T-helper 2 cell (primary cell): ENCODE measurements around the gene UNC50.

Source experiments
- DNase-seq, 5 experiments: peaks; one replicate each; pipeline versions ENCODE4 v3.0.0 to v3.0.0-alpha.2; 2012 to 2022

UNC50 gene

DNA sequence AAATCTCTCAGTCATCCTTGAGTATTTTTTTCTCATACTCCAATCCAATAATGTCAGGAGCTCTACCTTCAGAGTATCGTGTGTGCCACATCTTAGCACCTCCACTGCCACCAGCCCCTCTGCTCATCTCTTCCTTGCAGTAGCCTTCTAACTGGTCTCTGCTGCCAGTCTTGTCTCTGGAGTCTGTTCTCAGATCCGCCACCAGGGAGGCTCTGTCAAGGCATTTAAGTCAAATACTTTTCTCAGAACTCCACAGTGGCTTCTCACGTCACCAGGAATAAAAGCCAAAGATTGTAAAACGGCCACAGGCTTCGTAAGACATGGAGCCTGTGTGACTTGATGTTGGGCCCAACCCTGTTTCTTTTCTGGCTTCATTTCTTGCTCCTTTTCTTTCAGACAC, 7.1 kb downstream of the UNC50 start:
- DNase-seq, result peak in 1 of 5 experiments; percentile 33

DNA sequence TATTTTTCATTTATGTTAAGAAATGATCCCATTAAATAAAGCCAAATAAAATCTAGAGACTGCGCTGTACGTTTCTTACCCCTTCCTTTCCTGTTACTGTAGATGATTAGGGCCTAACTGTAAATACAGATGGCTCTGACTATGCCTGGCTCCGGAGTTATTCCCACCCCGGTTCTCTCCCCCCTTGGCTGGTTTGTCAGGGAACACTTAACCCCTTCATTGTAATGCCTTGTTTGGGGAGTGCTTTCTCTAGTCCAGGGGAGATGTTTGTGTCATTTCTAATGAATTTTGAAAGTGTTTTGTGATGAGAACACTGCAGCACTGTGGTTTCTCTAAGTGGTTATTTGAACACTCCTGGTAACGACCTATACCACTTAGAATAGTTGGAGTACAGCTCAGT, 8.8 kb downstream of the UNC50 start:
- peak in 1 of 5 experiments; percentile 41 for DNase-seq

DNA sequence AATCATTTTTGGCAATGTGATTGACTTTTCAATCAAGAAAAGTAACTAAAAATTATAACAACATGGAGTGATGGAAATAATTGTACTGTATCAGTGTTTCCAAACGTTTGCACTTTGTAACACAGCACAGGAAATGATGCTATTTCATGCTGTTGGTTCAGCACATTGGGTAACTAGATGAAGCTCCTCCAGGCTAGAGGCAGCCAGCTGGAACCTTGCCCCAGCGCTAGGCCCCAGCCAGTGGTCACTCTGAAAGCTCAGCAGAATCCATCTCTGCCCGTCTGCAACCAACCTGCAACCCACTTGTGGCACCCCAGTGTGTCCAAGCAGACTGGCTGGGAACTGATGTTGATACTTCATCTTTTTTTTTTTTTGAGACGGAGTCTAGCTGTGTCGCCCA, 15.3 kb downstream of the UNC50 start:
- DNase-seq, result no peak

DNA sequence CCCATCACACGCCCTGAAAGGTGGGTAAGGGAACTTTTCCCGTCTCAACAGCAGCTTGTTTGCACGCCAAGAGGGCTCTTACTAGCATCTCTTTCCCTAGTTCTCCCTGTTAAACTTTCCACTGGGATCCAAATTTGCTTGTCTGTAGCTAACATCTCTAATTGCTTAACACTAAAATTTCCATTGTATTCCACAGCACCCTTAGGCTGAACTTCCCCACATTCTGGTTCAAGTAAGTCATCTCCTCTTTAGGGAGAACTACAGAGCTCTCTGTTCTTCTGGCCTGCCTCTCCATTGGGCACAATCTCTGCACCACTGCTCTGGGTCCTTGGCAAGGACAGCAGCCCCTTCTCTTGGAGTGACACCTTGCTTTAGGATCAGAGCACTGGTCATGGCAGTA, 24.0 kb downstream of the UNC50 start:
- DNase-seq, result no peak

DNA sequence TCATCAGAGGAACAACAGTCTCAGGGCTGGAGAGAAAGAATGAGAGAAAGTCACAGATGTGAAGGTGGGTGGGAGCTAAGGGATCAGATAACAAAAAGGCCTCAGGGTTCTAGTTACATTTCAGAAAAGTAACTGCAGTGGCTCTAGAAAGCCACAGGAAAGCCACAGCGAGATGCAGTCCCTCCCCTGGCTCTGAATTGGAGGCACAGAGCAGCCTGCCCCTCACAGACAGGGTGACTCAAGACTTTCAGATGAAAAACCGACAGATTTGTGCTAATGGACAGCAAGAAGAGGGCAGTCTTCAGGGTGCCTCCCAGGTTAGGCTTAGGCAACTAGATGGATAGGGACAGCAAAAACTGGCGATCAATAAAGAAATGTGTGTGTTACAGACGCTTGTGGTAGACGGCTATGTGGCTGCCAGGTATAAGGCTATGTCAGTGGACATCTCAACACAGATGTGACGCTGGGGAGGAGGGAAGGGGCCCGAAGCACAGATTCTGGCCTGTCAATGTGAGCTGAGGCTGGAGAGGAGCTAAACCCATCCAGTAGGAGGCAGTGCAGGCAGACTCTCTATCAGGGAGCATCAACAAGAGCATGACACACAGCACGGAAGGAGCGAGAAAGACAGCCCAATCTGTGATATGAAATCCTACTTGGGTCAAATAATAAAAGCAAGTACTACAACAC, 26.2 kb downstream of the UNC50 start:
- peak in 4 of 5 experiments; percentile 29 to 90 (median 42) for DNase-seq

DNA sequence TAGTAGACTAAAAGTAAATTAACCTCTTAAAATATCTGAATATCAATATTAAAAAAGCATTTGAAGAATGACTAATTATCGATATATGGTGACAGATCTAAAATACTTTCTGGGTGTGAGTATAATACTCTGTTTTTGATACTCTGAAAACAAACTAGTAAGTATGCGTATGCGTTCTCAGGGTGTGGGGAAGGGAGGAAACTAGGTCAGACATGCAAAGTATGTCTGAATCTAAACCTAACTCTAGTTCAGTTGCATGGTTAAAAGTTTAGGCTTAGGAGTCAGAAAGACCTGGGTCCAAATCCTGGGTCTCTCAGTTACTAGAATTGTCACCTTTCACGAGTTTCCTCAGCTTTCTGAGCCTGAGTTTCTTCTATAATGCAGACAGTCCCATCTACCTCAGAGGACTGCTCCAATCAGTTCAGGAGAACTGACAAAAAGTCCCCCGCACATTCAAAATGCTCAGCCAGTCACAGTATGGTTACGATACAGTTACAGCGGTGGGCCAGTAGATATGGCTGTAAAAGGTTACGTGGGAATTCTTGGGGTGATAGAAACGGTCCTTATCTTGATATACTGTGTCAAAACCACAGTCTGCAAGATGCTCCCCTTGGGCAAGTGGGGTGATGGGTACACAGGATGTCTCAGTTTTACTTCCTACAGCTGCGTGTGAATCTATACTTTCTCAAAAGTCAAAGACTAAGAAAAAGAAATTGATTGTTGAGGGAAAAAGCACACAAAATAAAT, 29.2 kb downstream of the UNC50 start:
- DNase-seq, result peak in 3 of 5 experiments; percentile 33 to 95 (median 88)

DNA sequence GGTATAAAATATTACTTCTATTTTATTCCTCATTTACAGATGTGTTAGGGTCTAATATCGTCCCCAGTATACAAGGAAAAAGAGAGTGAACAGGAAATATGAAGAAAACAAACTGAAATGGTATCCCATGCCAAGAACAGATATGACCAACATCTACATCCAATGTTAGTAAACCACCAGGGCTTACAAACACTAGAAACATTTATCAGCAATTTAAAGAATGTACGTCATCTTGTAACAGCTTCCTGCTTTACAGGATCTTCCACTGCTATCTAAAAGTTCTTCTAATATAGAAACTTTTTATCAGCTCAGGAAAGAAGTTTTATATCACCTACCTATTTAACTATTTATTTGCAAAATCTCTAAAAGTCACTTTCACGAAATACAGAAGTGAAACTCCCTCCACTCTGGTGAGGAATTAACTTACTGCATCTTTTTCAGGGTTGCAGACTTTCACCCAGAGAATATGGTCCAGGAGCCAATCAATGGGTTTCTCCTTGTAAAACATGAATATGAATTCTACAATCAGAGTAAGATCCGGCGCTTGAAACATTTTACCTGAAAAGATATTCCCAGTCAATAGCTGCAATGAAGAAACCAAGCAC, 35.2 kb downstream of the UNC50 start:
- DNase-seq, result no peak

DNA sequence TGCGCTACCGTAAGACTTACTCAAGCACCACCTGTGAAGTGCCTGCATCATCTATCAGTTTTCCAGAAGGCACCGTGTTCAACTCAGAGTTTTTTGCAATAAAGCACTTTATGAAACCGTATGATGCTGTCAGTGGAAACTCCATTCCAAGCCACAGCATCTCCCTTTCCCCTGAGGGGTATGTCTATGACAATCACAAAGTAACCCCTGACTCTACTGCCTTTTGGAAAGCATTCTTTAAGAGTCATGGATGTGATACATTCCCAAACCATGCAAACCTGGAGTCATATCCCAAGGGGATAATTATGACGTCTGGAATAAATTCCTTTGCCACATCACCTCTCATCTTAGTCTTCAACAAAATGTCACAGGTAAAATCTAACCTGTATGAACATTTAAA, 39.2 kb downstream of the UNC50 start:
- no peak for DNase-seq

DNA sequence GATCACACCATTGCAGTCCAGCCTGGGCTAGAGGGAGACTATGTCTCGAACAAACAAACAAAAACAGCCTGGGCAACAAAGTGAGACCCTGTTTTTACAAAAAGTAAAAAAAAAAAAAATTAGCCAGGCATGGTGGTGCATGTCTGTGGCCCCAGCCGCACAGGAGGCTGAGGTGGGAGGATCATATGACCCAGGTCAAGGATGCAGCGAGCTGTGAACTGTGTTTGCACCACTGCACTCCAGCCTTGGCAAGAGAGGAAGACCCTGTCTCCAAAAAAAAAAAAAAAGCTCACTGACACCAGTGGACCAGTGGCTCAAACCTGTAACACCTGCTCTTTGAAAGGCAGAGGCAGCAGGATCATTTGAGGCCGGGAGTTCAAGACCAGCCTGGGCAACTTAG, 40.1 kb downstream of the UNC50 start:
- no peak for DNase-seq

DNA sequence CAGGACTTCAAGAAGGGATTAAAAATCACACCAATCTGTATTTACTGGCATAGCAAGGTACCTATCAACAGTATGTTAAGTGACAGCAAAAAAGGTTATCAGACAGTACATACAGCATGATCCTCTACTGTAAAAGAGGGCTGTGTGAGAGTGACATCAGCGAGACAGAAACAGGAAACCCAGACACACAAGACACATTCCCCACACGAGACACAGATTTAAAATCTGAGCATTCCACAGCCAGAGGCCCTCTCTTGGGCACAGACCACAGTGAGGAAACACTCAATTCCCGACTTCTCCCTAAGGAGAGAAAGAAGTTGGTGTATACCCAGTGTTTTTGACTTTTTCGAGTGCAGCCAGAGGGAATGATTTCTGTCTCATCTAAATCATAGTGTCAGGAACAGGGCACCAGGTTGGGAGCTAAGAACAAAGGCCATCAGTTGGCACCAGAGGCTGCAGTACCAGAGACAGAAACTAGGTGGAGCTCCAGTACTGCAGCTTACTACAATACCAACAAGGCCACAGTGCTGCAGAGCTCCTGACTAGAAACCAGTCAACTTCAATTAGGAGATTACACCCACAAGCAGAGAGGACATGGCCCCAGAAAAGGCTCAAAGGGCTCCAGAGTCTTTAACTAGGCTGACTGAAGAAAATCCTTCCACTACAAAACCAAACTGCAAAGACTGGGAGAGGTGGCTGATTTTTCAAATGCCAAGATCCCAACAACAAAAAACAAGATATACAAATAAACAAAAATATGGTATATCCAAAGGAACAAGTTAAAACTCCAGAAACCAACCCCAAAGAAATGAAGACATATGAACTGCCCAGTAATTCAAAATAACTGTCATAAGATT, 41.0 kb downstream of the UNC50 start:
- DNase-seq, result peak; percentile 28 to 89 (median 68)

DNA sequence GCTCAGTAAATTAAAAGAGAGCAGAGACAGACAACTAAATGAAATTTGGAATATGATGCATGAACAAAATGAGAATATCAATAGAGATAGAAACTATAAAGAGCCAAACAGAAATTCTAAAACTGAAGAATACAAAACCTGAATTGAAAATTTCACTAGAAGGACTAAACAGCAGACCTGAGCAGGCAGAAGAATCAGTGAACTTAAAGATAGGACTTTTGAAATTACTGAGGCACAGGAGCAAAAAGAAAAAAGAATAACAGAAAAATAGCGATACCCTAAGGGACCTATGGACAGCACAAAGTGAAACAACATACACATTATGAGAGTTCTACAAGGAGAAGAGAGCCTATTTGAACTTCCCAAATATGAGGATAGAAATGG, 41.6 kb downstream of the UNC50 start:
- DNase-seq, result peak in 1 of 5 experiments; percentile 8

DNA sequence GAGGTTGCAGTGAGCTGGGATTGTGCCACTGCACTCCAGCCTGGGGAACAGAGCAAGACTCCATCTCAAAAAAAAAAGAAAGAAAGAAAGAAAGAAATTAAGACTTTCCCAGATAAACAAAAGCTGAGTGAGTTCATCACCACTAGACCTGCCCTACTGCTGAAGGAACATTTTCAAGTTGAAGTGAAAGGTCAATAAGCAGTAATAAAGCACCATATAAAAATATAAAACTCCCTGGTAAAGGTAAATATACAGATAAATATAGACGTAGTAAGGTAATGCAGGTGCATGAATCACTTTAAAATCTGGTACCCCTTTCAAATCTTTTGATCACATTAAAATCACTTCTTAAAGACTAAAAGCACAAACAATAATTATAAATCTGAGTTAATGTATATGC, 42.6 kb downstream of the UNC50 start:
- no peak for DNase-seq

DNA sequence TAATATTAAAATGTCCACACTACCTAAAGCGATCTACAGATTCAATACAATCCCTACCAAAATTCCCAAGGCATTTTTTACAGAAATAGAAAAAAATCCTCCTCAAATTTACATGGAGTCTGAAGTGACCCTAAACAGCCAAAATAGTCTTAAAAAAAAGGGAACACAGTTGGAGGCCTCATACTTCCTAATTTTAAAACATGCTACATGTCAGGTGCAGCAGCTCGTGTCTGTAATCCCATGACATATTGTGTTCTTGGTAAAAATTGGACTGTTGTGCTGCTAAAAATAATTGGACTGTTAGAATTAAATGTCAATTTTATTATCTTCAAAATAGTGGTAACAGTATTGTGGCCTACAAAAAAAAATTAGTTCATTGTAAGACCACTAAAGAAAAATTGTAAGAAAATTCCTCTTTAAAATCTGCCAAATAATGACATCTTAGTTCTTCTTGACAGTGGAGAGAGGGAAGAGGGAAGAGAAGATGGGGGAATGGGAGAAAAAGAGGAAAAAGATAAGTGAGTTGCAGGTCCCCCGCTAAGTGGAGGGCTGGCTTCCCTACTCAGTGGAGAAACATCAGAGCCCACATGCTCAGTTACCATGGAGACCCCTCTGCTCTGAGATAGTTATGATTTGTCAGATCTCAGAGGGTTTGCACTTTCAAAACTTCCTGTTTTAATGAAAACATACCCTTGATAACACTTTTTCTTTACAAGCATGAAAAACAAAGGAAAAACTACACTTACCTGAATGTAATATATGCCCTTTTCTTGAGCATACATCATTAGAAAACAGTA, 46.5 kb downstream of the UNC50 start:
- peak in 3 of 5 experiments; percentile 20 to 52 (median 30) for DNase-seq

DNA sequence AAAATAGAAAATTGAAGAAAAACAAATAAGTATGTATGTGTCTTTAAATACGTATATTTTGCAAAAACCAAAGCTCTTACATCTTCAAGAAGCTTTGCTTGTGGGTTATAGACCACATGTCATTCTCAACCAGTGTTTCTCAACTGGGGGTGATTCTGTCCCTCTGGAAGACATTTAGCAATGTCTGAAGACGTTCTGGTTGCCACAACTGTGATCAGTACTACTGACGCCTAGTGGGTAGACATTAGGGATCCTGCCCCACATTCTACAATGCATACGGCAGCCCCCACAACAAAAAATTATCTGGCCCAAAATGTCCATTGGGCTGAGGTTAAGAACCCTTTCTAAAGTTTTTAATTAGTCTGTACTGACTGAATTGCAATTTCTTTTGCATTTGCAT, 48.4 kb downstream of the UNC50 start:
- peak in 2 of 5 experiments; percentile 64 to 78 for DNase-seq

DNA sequence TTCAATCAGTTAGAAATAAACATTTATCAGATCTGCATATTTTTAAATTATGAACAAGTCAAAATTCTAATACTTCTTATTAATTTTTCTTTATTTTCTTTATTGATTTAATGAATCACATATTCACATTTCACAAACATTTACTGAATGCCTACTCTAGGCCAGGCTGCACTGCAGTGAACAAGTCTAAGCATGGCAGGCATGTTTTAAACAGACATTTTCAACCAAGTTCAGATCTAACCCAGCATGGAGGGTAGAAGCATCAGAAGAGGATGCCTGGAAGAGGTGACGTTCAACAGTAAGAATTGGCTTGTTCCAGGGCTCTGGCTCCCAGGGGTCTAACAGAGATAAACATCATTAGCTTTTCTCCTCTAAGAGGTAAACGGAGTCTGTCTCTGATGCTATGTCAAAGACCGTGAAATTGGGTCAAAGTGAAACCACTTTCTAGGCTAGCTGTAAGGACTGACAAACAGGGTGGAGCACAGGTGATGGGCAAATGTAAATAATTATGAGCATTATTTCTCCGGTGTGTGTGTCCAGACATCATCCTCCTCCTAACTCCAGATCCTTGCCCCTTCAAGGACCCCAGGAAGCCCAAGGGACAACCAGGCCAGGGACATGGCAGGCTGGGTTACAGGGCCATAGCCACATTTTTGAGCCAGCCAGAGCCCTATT, 50.6 kb downstream of the UNC50 start:
- DNase-seq, result peak in 2 of 5 experiments; percentile 30 to 57

DNA sequence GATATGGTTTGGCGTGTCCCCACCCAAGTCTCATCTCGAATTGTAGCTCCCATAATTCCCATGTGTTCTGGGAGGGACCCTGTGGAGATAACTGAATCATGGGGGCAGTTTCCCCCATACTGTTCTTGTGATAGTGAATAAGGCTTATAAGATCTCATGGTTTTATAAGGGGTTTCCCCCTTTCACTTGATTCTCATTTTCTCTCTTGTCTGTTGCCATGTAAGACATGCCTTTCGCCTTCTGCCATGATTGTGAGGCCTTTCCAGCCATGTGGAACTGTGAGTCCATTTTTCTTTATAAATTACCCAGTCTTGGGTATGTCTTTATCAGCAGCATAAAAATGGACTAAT, 51.1 kb downstream of the UNC50 start:
- peak in 2 of 5 experiments; percentile 24 to 50 for DNase-seq

DNA sequence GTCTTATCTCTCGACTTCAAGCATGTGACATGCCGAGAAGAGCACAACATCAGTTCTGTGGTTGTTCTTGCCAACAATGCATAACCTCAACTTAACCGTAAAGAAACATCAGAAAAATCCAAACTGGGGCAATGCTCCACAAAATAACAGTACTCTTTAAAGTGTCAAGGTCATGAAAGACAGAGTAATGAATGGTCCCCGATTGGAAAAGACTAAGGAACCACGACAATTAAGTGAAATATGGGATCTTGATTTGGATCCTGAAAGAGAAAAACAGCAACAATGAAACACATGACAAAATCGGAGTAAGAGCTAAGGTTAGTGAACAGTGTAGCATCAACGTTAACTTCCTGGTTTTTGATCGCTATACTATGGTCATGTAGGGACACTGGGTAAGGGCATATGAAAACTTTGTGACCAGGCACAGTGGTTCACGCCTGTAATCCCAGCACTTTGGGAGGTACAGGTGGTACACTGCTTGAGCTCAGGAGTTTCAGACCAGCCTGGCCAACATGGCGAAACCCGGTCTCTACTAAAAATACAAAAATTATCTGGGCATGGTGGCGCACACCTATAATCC, 55.2 kb downstream of the UNC50 start:
- peak in 2 of 5 experiments; percentile 66 to 87 for DNase-seq

DNA sequence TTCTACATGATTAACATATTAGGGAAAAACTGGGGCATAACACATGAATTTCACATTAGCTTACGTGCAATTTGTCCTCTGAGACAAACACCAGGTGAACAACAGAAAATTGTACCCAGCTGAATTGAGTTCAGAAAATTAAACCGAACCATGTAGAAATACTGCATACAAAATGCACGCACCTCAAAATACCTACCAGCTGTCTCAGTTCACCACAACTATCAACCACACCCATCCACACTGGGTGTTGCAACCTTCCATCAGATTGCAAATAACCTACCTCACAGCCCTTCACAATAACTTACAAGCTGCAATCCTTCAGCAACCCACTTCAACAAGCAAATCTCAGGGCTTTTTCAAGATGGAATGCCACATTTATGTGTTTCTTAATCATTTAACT, 55.9 kb downstream of the UNC50 start:
- DNase-seq, result peak in 4 of 5 experiments; percentile 16 to 94 (median 46)

DNA sequence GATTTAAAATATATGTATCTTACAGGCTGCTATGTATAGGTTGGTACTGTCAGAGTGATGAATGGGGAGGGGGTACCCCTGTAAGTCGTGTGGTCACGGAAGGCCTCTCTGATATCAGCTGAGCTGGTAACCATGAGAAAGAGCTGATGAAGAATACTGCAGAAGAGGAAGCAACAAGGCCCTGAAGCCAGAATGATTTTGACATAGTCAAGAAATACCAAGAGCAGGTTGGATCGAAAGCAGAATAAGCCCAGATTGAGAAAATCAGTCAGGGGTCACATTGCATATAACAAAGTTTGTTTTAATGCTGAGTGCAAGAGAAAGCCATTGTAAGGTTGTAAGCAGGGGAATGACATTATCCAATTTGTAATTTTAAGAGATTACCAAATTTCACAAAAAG, 57.3 kb downstream of the UNC50 start:
- DNase-seq, result no peak
